Activated T-cell treated with anti-CD3 and anti-CD28 coated beads for 24 hours (primary cell): ENCODE data around the gene KIF1A.
"Not testable (repeated sequence)": the region's sequence is repeated elsewhere in the genome, so short reads cannot be mapped to it uniquely, and the experiment has no call there.

Source experiments
- DNase-seq: peaks from one replicate; pipeline ENCODE4 v3.0.0-alpha.2; 2020; ENCODE audit warnings: low read depth

KIF1A gene

GRCh38 chr2:240702640-240703011 lies 117.4 kb downstream of the KIF1A start:
- DNase-seq, result no peak

- DNase-seq, result no peak
Measured at GRCh38 chr2:240701736-240702639, 118.0 kb downstream of the KIF1A start.

GRCh38 chr2:240701091-240701735 lies 118.8 kb downstream of the KIF1A start:
- no peak for DNase-seq

GRCh38 chr2:240700616-240701015 lies 119.4 kb downstream of the KIF1A start:
- not testable (repeated sequence) for DNase-seq

GRCh38 chr2:240699835-240700234 lies 120.2 kb downstream of the KIF1A start:
- not testable (repeated sequence) for DNase-seq

- DNase-seq, result not testable (repeated sequence)
Measured at GRCh38 chr2:240698852-240699561, 121.0 kb downstream of the KIF1A start.

GRCh38 chr2:240696469-240696868 lies 123.5 kb downstream of the KIF1A start:
- DNase-seq, result not testable (repeated sequence)

GRCh38 chr2:240695593-240695992 lies 124.4 kb downstream of the KIF1A start:
- not testable (repeated sequence) for DNase-seq

- not testable (repeated sequence) for DNase-seq
Measured at GRCh38 chr2:240694304-240694703, 125.7 kb downstream of the KIF1A start.

GRCh38 chr2:240692583-240693561 lies 127.1 kb downstream of the KIF1A start:
- DNase-seq, result not testable (repeated sequence)

GRCh38 chr2:240691631-240692420 lies 128.2 kb downstream of the KIF1A start, which contains the start of gene AQP12A:
Gene AQP12A (plus strand): TSS chr2:240691866. CDS start chr2:240691914, 48 bp downstream.
- DNase-seq, result not testable (repeated sequence)

GRCh38 chr2:240691075-240691427 lies 129.0 kb downstream of the KIF1A start:
- DNase-seq, result not testable (repeated sequence)

- not testable (repeated sequence) for DNase-seq
Measured at GRCh38 chr2:240690421-240691074, 129.5 kb downstream of the KIF1A start.

- DNase-seq, result no peak
Measured at GRCh38 chr2:240689975-240690374, 130.0 kb downstream of the KIF1A start.

- DNase-seq, result no peak
Measured at GRCh38 chr2:240688553-240688919, 131.5 kb downstream of the KIF1A start.

- DNase-seq, result no peak
Measured at GRCh38 chr2:240687741-240688552, 132.1 kb downstream of the KIF1A start.

- no peak for DNase-seq
Measured at GRCh38 chr2:240687045-240687740, 132.8 kb downstream of the KIF1A start.

GRCh38 chr2:240686460-240686859 lies 133.6 kb downstream of the KIF1A start:
- no peak for DNase-seq
